ENCODE data around the gene GJE1. TPM values are rescaled to one million over a fixed set of nuclear protein-coding genes. Genes with fewer than 3 reads are reported as not detected.

Gene GJE1
- total RNA-seq (2021; ENCODE audit: unreplicated experiment) (not detected), Bru-seq, nascent RNA (not detected), BruChase-seq, experiment 1, labeled RNA remaining after a 2-hour chase (not detected), BruChase-seq, experiment 2, labeled RNA remaining after a 6-hour chase (not detected)
- polyA plus RNA-seq (2012; ENCODE audit: insufficient read length), result not detected
- long read RNA-seq, result 0 reads

DNA sequence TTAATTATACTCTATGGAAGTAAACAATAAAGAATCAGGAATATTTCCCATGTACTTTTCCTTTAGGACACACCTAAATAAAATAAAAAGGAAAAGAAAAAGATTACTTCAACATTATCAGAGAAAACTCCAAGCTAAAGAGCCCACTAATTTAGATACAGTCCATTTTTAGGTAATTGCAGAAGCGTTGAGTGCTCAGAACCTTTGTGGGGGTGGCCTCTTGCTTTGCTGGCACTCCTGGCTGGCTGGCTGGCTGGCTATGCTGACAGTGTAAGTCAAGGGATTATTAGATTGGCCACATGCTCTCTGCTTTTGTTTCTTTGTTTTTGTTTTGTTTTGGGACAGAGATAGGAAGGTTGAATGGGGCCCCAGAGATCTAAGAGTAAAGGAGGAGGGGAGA, at the start of gene GJE1:
TSS of gene GJE1 (plus strand) at position 301 of the 400 bp plus-strand sequence. CDS start 234 bp downstream, outside the sequence.
- intact Hi-C loops (cut with micrococcal nuclease; ENCODE audit: unreplicated experiment) (no loop called here), in situ Hi-C loops (cut with HindIII; ENCODE audit: low pct_unique_long_range_greater_than_20kb, low sequenced_read_pairs) (no loop called here)
- no peak for ATAC-seq
- no peak within 1 kb of the TSS for H3K27ac ChIP-seq (ENCODE audit: low read length)
- no peaks in the 10 kb centered on the region; the same call in 1 of the 2 replicates for H3K9me3 ChIP-seq (ENCODE audit: control insufficient read depth, insufficient read depth, low read depth, low read length)
- H3K4me1 ChIP-seq (ENCODE audit: control insufficient read depth, insufficient read depth, low read length), result no peaks in the 10 kb centered on the region
- ChIA-PET POLR2A (no interaction called here), CTCF (no interaction called here)
- DNase-seq (ENCODE audit: low read depth, low spot score), result no peak
- H3K4me3 ChIP-seq (ENCODE audit: low read depth in 2 of 2, low read length in 2 of 2), result no peak within 1 kb of the TSS
- no TSS peak for BruUV-seq (replicated peaks)
- H3K27me3 ChIP-seq (ENCODE audit: control insufficient read depth, insufficient read depth, low read length), result no peaks in the 10 kb centered on the region
- no peak for TF ChIP-seq POLR2AphosphoS5 (IDR thresholded peaks at IDR 0.05; ENCODE audit: low read depth, low read length)
- TF ChIP-seq TCF7L2 (IDR thresholded peaks at IDR 0.05; ENCODE audit: low read depth, low read length), result no peak
- TF ChIP-seq SIN3A (IDR thresholded peaks at IDR 0.05; ENCODE audit: borderline replicate concordance, insufficient read depth, low read depth, low read length), result no peak
- TF ChIP-seq, protein P1, sequence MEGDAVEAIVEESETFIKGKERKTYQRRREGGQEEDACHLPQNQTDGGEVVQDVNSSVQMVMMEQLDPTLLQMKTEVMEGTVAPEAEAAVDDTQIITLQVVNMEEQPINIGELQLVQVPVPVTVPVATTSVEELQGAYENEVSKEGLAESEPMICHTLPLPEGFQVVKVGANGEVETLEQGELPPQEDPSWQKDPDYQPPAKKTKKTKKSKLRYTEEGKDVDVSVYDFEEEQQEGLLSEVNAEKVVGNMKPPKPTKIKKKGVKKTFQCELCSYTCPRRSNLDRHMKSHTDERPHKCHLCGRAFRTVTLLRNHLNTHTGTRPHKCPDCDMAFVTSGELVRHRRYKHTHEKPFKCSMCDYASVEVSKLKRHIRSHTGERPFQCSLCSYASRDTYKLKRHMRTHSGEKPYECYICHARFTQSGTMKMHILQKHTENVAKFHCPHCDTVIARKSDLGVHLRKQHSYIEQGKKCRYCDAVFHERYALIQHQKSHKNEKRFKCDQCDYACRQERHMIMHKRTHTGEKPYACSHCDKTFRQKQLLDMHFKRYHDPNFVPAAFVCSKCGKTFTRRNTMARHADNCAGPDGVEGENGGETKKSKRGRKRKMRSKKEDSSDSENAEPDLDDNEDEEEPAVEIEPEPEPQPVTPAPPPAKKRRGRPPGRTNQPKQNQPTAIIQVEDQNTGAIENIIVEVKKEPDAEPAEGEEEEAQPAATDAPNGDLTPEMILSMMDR (IDR thresholded peaks at IDR 0.05), result no peak
- no peak for TF ChIP-seq REST (IDR thresholded peaks at IDR 0.05; ENCODE audit: insufficient read depth in 1 of 2, low read depth in 2 of 2, low read length in 1 of 2)
- no peaks in the 10 kb centered on the region for H3K36me3 ChIP-seq (ENCODE audit: control insufficient read depth, insufficient read depth, low read length)

DNA sequence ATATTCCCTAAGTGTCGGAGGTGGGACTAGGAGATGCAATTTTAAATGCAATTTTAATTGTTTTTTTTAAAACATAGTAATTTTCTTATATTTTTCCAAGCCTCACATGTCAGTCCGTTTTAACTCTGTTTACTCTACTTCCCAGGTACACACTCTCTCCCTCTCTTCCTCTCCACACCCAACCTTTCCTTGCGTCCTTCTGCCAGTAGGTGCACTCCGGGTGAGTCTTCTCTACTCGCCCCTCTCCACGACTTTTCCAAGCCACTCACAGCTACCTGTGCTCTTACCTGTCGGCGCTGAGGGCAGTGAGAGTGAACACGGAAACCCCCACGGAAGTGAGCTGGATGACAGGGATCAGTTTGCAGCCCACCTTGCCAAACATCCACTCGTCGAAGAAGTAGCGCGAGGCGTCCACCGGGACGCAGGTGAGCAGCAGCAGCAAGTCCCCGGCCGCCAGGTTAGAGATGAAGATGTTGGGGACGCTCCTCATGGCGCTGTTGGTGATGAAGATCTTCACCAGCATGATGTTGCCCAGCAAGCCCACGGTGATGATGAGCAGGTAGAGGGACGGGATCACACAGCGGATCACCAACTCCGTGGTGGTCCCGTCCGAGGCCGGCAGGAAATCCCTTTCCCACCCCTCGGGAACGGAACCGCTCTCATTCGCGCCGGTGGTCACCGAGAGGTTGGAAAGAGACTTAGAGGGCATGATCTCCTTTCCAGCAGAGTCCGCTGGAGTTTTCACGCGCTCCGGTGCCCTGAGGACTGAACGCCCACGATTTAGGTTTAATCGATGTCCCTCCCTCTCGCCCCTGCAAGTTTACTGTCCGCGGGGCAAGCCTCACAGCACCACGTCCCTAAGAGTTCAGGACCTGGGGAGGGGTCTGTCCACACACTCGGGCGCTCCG, 44.5 kb upstream of the GJE1 start:
- intact Hi-C loops (cut with micrococcal nuclease; ENCODE audit: unreplicated experiment) (no loop called here), in situ Hi-C loops (cut with HindIII; ENCODE audit: low pct_unique_long_range_greater_than_20kb, low sequenced_read_pairs) (no loop called here)
- ChIA-PET CTCF (interaction anchor here (0.6 kb wide), 1 partner anchor 443 kb away, joined by 5 read pairs; no protein-coding TSS in a partner anchor), POLR2A (interaction anchor here (0.7 kb wide), 1 partner anchor 323 kb away, joined by 4 read pairs; no protein-coding TSS in a partner anchor)
- Histone ChIP-seq H3K36me3 (ENCODE audit: control insufficient read depth, insufficient read depth, low read length) (no peaks in the 10 kb centered on the region), H3K27ac (ENCODE audit: low read length) (no peak overlapping the region), H3K4me3 (ENCODE audit: low read depth in 2 of 2, low read length in 2 of 2) (peak overlapping the region in 1 of 2 experiments; percentile 33; a peak in 2 of 4 replicates), H3K4me1 (ENCODE audit: control insufficient read depth, insufficient read depth, low read length) (0 out of 2 replicates have a peak, but pooled peaks cover 6% of the 10 kb centered on the region), H3K27me3 (ENCODE audit: control insufficient read depth, insufficient read depth, low read length) (peaks cover 4% of the 10 kb centered on the region), H3K9me3 (ENCODE audit: control insufficient read depth, insufficient read depth, low read depth, low read length) (no peaks in the 10 kb centered on the region)
- no peak for TF ChIP-seq POLR2AphosphoS5 (IDR thresholded peaks at IDR 0.05; ENCODE audit: low read depth, low read length)
- TF ChIP-seq SIN3A (IDR thresholded peaks at IDR 0.05; ENCODE audit: borderline replicate concordance, insufficient read depth, low read depth, low read length), result no peak
- no peak for TF ChIP-seq TCF7L2 (IDR thresholded peaks at IDR 0.05; ENCODE audit: low read depth, low read length)
- TF ChIP-seq, protein P1 (IDR thresholded peaks at IDR 0.05), result no peak
- TF ChIP-seq REST (IDR thresholded peaks at IDR 0.05; ENCODE audit: insufficient read depth in 1 of 2, low read depth in 2 of 2, low read length in 1 of 2), result no peak
- DNase-seq (ENCODE audit: low read depth, low spot score) (no peak), ATAC-seq (no peak)
- BruUV-seq (replicated peaks), result no TSS peak

All from Panc1 (cell line).